ENCODE measurements around the gene ATG5.

Gene ATG5

DNA sequence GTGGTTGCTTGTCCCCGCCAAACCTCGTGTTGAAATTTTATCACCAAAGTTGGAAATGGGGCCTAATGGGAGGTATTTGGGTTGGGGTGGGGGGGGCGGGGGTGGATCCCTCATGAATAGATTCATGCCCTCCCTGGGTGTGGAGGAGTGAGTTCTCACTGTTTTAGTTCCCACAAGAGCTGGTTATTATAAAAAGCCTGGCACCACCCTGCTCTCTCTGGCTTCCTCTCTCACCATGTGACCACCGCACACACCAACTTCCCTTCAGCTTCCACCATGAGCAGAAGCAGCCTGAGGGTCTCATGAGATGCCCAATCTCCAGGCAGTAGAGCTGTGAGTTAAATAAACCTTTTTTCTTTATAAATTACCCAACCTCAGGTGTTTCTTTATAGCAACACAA is 128.1 kb downstream of the ATG5 start:
- Histone ChIP-seq H4K20me1 (ENCODE audit: insufficient read depth, low read length) (no peaks in the 10 kb centered on the region), H3K27ac (ENCODE audit: low read length) (no peak overlapping the region), H3K9me3 (ENCODE audit: insufficient read depth, low read length) (no peaks in the 10 kb centered on the region), H2AFZ (ENCODE audit: low read depth, low read length) (no peak overlapping the region), H3K9ac (ENCODE audit: low read length) (no peak overlapping the region), H3K36me3 (replicated peaks; ENCODE audit: low read depth, low read length) (peaks cover 6% of the 10 kb centered on the region), H3K79me2 (ENCODE audit: low read length) (no peaks in the 10 kb centered on the region), H3K4me3 (ENCODE audit: low read length) (no peak overlapping the region), H3K4me2 (ENCODE audit: low read length) (no peak overlapping the region), H3K27me3 (ENCODE audit: low read depth, low read length) (no peaks in the 10 kb centered on the region), H3K4me1 (ENCODE audit: low read length) (peaks cover 49% of the 10 kb centered on the region)
- TF ChIP-seq, protein P1, sequence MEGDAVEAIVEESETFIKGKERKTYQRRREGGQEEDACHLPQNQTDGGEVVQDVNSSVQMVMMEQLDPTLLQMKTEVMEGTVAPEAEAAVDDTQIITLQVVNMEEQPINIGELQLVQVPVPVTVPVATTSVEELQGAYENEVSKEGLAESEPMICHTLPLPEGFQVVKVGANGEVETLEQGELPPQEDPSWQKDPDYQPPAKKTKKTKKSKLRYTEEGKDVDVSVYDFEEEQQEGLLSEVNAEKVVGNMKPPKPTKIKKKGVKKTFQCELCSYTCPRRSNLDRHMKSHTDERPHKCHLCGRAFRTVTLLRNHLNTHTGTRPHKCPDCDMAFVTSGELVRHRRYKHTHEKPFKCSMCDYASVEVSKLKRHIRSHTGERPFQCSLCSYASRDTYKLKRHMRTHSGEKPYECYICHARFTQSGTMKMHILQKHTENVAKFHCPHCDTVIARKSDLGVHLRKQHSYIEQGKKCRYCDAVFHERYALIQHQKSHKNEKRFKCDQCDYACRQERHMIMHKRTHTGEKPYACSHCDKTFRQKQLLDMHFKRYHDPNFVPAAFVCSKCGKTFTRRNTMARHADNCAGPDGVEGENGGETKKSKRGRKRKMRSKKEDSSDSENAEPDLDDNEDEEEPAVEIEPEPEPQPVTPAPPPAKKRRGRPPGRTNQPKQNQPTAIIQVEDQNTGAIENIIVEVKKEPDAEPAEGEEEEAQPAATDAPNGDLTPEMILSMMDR (IDR thresholded peaks at IDR 0.05; ENCODE audit: low read depth, low read length): no peak
- TF ChIP-seq EZH2phosphoT487 (IDR thresholded peaks at IDR 0.05; ENCODE audit: low read depth): no peak

DNA sequence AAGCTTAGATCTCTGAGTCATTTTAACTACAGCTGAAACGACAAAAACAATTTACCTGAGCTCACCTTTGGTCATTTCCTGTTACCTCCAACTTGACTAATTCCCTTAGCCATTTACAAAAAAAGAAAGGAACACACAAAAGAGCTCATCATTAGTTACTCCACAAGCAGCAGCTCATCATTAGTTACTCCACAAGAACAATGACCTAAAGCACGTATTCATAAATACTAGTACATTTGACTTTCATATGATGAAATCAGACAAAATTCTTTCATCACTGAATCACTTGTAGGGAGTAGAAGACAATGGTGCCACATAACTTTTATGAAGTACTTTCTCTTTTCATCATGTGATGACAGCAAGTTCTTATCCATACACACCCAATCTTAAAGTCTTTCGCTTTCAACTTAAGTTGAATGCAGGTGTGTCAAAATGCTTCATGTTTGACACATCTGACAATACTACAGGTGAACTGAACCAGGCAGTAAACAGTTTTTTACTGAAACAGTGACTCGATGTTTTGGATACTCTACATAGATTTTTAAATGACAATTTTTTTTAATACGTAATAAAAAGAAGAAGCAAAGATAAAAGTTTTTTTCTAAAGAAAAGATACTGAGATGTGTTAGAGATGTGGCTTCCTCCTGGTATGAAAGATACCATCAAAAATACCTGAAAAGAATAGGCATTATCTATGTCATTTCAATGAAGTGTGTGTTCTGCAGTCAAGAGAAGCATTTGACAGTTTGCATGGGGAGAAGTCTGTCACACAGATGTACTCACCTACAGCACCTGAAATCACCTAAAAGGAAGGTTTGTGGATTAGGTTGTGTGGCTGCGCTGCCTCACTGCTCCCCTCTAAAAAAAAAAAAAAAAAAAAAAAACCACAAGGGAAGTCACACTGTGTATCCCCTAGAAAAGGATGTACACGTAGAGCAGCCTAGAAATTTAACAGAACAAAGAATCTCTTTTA is 130.3 kb downstream of the ATG5 start:
- Histone ChIP-seq H3K4me3 (ENCODE audit: low read length) (peak overlapping the region; percentile 7; the same call in 1 of the 2 replicates), H4K20me1 (ENCODE audit: insufficient read depth, low read length) (no peaks in the 10 kb centered on the region), H3K9ac (ENCODE audit: low read length) (peak overlapping the region; percentile 17; the same call in 1 of the 2 replicates), H3K9me3 (ENCODE audit: insufficient read depth, low read length) (no peaks in the 10 kb centered on the region), H3K4me2 (ENCODE audit: low read length) (peak overlapping the region; percentile 62), H3K79me2 (ENCODE audit: low read length) (no peaks in the 10 kb centered on the region), H2AFZ (ENCODE audit: low read depth, low read length) (no peak overlapping the region), H3K36me3 (replicated peaks; ENCODE audit: low read depth, low read length) (peaks cover 3% of the 10 kb centered on the region), H3K4me1 (ENCODE audit: low read length) (peaks cover 53% of the 10 kb centered on the region), H3K27me3 (ENCODE audit: low read depth, low read length) (no peaks in the 10 kb centered on the region), H3K27ac (ENCODE audit: low read length) (peak overlapping the region; percentile 43)
- TF ChIP-seq, protein P1 (IDR thresholded peaks at IDR 0.05; ENCODE audit: low read depth, low read length): no peak
- TF ChIP-seq EZH2phosphoT487 (IDR thresholded peaks at IDR 0.05; ENCODE audit: low read depth): no peak

DNA sequence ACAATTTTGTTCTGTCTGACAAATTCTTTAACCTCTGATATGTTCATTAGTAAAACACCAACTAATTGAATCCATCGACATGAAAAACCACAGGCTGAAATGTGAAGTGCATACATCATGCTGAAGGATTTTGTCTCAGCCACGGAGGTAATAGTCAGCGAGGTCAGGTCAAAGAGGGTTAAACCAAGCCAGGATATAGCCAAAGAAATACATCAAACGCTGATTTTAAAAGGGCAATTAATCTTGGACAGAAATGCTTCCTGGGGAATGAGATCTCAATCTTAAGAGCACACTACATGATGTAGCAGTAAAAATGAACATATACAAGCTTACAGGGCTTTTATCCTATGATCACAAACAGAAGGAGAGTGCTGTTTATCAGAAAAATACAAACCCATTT is 132.7 kb downstream of the ATG5 start:
- peak overlapping the region; percentile 24 for H3K4me2 ChIP-seq (ENCODE audit: low read length)
- TF ChIP-seq, protein P1 (IDR thresholded peaks at IDR 0.05; ENCODE audit: low read depth, low read length): no peak
- no peak for TF ChIP-seq EZH2phosphoT487 (IDR thresholded peaks at IDR 0.05; ENCODE audit: low read depth)
- no peaks in the 10 kb centered on the region for H3K27me3 ChIP-seq (ENCODE audit: low read depth, low read length)
- H3K27ac ChIP-seq (ENCODE audit: low read length): no peak overlapping the region
- no peaks in the 10 kb centered on the region for H3K79me2 ChIP-seq (ENCODE audit: low read length)
- no peaks in the 10 kb centered on the region for H3K9me3 ChIP-seq (ENCODE audit: insufficient read depth, low read length)
- no peak overlapping the region for H3K9ac ChIP-seq (ENCODE audit: low read length)
- H2AFZ ChIP-seq (ENCODE audit: low read depth, low read length): no peak overlapping the region
- H3K4me1 ChIP-seq (ENCODE audit: low read length): peaks cover 63% of the 10 kb centered on the region
- H4K20me1 ChIP-seq (ENCODE audit: insufficient read depth, low read length): no peaks in the 10 kb centered on the region
- H3K4me3 ChIP-seq (ENCODE audit: low read length): no peak overlapping the region
- H3K36me3 ChIP-seq (replicated peaks; ENCODE audit: low read depth, low read length): peaks cover 3% of the 10 kb centered on the region

DNA sequence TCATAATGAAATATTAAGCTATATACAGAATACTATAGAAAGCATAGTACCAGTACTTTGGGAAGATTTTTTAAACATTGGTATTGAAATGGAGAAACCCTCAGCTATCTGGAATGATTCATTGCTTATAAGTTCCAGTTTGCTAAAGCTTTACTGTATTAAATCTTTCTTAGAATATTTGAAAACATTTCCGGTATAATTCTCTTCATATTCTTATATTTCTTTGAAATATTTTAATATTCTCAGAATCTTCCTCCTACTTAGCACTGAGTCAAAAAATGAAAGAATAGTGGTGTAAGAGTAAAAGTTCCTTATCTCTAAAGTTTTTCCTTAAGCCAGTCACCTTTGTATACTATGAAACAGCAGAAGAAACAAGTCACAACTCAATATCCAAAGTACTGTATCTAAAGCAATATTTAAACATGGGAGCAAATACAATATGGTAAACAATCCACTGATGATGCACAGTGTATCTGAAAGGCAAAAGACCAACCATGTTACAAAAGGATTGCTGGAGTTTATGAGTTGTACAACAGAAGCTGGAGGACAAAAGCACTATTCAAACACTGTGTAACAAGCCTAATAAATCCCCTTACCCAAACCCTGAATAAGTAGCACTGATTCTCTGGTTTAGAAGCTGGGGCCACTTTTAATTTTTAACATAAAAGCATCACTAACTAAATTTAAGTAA is 137.3 kb downstream of the ATG5 start:
- Histone ChIP-seq H3K9ac (ENCODE audit: low read length) (peak overlapping the region; percentile 67), H3K79me2 (ENCODE audit: low read length) (peaks cover 15% of the 10 kb centered on the region; the same call in 1 of the 2 replicates), H3K4me2 (ENCODE audit: low read length) (peak overlapping the region; percentile 65; the same call in 1 of the 2 replicates), H2AFZ (ENCODE audit: low read depth, low read length) (no peak overlapping the region), H4K20me1 (ENCODE audit: insufficient read depth, low read length) (no peaks in the 10 kb centered on the region), H3K36me3 (replicated peaks; ENCODE audit: low read depth, low read length) (no peaks in the 10 kb centered on the region), H3K27me3 (ENCODE audit: low read depth, low read length) (no peaks in the 10 kb centered on the region), H3K27ac (ENCODE audit: low read length) (peak overlapping the region; percentile 99), H3K4me3 (ENCODE audit: low read length) (no peak overlapping the region), H3K9me3 (ENCODE audit: insufficient read depth, low read length) (no peaks in the 10 kb centered on the region), H3K4me1 (ENCODE audit: low read length) (peaks cover 71% of the 10 kb centered on the region)
- TF ChIP-seq EZH2phosphoT487 (IDR thresholded peaks at IDR 0.05; ENCODE audit: low read depth): no peak
- TF ChIP-seq, protein P1 (IDR thresholded peaks at IDR 0.05; ENCODE audit: low read depth, low read length): no peak
